Thymus (tissue), 11 donors: ENCODE measurements around the gene P3H2. TPM values are rescaled to one million over a fixed set of nuclear protein-coding genes. Genes with fewer than 3 reads are reported as not detected.
A peak's percentile ranks its signal among the peaks of the same experiment; 100 is the strongest.
"Not testable (repeated sequence)": the region's sequence is repeated elsewhere in the genome, so short reads cannot be mapped to it uniquely, and the experiment has no call there.

Source experiments
- DNase-seq, 9 donors: peaks; one replicate each; pipeline ENCODE4 v3.0.0-alpha.2; 2013; ENCODE audit warnings: low spot score in 9 of 9, low read depth in 6 of 9, missing footprints in 1 of 9
- H3K27ac ChIP-seq, 2 donors: one replicate each; pipeline ENCODE4 v1.5.1; 2013; ENCODE audit warnings: control low read depth in 1 of 2, low read depth in 1 of 2, low read length in 1 of 2, mild to moderate bottlenecking in 1 of 2, moderate library complexity in 1 of 2
- H3K27me3 ChIP-seq, 2 donors: one replicate each; pipeline ENCODE4 v1.5.1; 2013; ENCODE audit warnings: low read length in 1 of 2; ENCODE audit not compliant: control insufficient read depth in 2 of 2, insufficient read depth in 1 of 2
- H3K36me3 ChIP-seq, 2 donors: one replicate each; pipeline ENCODE4 v1.5.1; 2013; ENCODE audit warnings: low read length in 1 of 2, mild to moderate bottlenecking in 1 of 2, moderate library complexity in 1 of 2; ENCODE audit not compliant: control insufficient read depth in 2 of 2, insufficient read depth in 2 of 2
- H3K4me1 ChIP-seq, 2 donors: one replicate each; pipeline ENCODE4 v1.5.1; 2013; ENCODE audit warnings: low read length in 2 of 2; ENCODE audit not compliant: control insufficient read depth in 2 of 2, insufficient read depth in 2 of 2
- H3K4me3 ChIP-seq, 2 donors: one replicate each; pipeline ENCODE4 v1.5.1; 2013; ENCODE audit warnings: low read length in 2 of 2, control low read depth in 1 of 2, mild to moderate bottlenecking in 1 of 2
- H3K9me3 ChIP-seq, 2 donors: one replicate each; pipeline ENCODE4 v1.5.1; 2013; ENCODE audit warnings: low read length in 1 of 2, mild to moderate bottlenecking in 1 of 2; ENCODE audit not compliant: control insufficient read depth in 2 of 2, insufficient read depth in 1 of 2
- WGBS: extraction: QIAGEN DNeasy Blood & Tissue Kit; methylation state at CpG from one replicate; pipeline ENCODE4 v1.1.7; 2013; 5-methylcytosine and 5-hydroxymethylcytosine counted together
- polyA plus RNA-seq: library from polyadenylated mRNA; stranded (reverse); fragments of 200-250 nt; gene quantifications from one replicate; pipeline ENCODE4 v1.2.3, GENCODE V29; 2013
- total RNA-seq: library from RNA; stranded (reverse); fragments of 120-200 nt; gene quantifications from one replicate; pipeline ENCODE4 v1.2.4, GENCODE V29; 2013
- donor health status: healthy.

Gene P3H2
- total and polyA plus RNA-seq, 2 donors = 5.9 to 8.0 TPM

GRCh38 chr3:189962466-189962865 is 158.2 kb downstream of the P3H2 start:
- Histone ChIP-seq H3K4me1 (no peaks in the 10 kb centered on the region), H3K9me3 (no peaks in the 10 kb centered on the region), H3K27ac (no peak overlapping the region), H3K36me3 (no peaks in the 10 kb centered on the region), H3K27me3 (no peaks in the 10 kb centered on the region), H3K4me3 (no peak overlapping the region)
- no peak for DNase-seq
- 95% methylated on average over 4 of the region's 4 CpGs for WGBS

GRCh38 chr3:189961522-189962161 is 159.1 kb downstream of the P3H2 start:
- Histone ChIP-seq H3K27ac (no peak overlapping the region), H3K9me3 (no peaks in the 10 kb centered on the region), H3K4me3 (no peak overlapping the region), H3K27me3 (no peaks in the 10 kb centered on the region), H3K4me1 (no peaks in the 10 kb centered on the region), H3K36me3 (no peaks in the 10 kb centered on the region)
- DNase-seq = peak in 8 of 9 donors; percentile 31 to 75 (median 46)
- WGBS = 5% methylated on average over 8 of the region's 8 CpGs

- 75% methylated on average over 10 of the region's 10 CpGs for WGBS
- not testable (repeated sequence) for H3K36me3 ChIP-seq, H3K9me3 ChIP-seq, H3K27me3 ChIP-seq, DNase-seq, H3K4me3 ChIP-seq, H3K4me1 ChIP-seq, H3K27ac ChIP-seq
These were observed 159.6 kb downstream of the P3H2 start for GRCh38 chr3:189961086-189961485.

DNA sequence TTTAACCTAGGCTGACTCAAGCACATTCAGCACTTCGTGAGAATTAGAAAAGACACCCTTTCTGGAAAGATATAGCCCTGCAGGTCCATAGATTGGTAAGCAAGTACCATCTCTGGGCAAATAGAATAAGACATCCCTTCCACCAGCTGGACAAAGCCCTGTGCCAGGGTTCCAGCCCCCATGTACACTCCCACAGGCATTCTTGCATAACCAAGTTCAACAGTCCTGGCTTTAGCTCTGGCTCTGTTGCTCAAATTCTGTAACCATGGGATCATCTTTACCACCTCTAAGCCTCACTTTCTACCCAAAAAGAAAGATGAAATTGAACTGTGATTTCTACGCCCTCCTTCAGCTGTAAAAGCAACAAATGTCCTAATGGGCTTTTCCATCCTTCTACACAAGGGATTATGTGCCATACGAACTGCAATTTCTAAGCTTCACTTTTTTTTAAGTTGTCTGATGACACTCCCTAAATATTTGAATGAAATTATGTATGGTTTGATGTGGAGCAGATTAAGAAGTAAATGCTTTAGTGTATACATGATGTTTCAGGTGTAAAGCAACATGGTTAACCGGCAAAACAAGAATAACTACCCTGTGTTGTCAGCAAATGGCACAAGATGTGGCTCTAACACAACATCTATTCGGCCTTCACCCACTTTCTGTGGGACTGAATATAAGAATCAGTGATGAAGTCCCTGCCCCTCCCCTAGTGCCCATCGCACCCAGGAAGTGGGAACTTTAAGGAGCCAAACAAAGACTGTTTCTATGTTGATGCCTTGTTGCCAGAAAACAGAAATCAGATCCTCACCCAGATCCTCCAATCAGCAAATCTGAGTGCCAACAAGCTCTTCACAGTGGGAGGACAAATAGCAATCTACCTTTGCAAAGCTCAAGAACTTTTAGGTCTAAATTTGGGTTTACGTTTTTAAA is 165.7 kb downstream of the P3H2 start:
- H3K27me3 ChIP-seq = no peaks in the 10 kb centered on the region
- WGBS = 93% methylated on average over 7 of the region's 7 CpGs
- H3K4me1 ChIP-seq = peaks cover 0 to 2% of the 10 kb centered on the region in 2 donors
- no peaks in the 10 kb centered on the region for H3K9me3 ChIP-seq
- no peak for DNase-seq
- no peak overlapping the region for H3K27ac ChIP-seq
- no peaks in the 10 kb centered on the region for H3K36me3 ChIP-seq
- no peak overlapping the region for H3K4me3 ChIP-seq

DNA sequence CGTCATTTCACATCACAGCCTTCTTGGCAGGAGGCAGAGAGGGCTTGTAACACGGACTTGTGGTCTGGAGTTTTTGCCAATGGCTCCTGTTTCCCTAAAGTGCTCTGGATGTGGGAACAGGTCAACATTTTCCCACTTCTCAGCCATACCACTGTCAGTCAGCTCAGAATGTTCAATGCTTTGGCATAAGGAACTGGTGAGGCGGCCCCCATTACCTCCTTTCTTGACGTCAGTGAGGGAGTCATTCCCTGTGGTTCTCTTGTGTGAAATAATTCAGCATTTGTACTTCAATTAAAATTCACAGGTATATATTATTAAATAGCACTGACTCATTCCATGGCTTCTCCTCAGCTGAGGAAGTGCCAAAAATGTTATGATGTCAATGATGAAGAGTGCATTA is 167.1 kb downstream of the P3H2 start:
- no peak overlapping the region for H3K27ac ChIP-seq
- H3K36me3 ChIP-seq = no peaks in the 10 kb centered on the region
- peaks cover 0 to 2% of the 10 kb centered on the region in 2 donors for H3K4me1 ChIP-seq
- no peak overlapping the region for H3K4me3 ChIP-seq
- DNase-seq = no peak
- WGBS = 93% methylated on average over 4 of the region's 4 CpGs
- H3K27me3 ChIP-seq = no peaks in the 10 kb centered on the region
- no peaks in the 10 kb centered on the region for H3K9me3 ChIP-seq

DNA sequence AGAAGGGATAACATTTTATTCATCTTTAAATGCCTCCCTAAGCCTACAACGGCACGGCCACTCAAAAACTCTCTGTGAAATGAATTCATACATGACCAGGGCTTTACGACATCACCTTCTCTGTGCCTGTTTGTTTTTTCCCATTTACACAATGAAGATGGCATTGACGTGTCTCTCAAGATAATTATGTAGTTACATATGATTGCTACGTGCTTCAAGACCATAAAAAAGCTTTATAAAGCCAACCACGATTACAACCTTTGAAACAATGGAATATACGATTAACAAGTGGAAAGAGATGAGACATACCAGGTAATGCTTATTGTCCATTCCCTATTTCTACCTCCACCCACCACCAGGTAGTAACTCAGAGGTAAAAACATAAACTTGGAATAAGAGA is 168.4 kb downstream of the P3H2 start:
- WGBS = 94% methylated on average over 7 of the region's 7 CpGs

GRCh38 chr3:189950258-189950657 is 170.4 kb downstream of the P3H2 start:
- Histone ChIP-seq H3K27ac (no peak overlapping the region), H3K9me3 (no peaks in the 10 kb centered on the region), H3K27me3 (no peaks in the 10 kb centered on the region), H3K4me1 (peaks cover 0 to 2% of the 10 kb centered on the region in 2 donors), H3K4me3 (no peak overlapping the region), H3K36me3 (no peaks in the 10 kb centered on the region)
- no peak for DNase-seq
- 84% methylated on average over 6 of the region's 6 CpGs for WGBS

More for the DNA sequence above, 168.4 kb downstream of the P3H2 start:
- H3K9me3 ChIP-seq = no peaks in the 10 kb centered on the region
- no peak overlapping the region for H3K27ac ChIP-seq
- H3K27me3 ChIP-seq = no peaks in the 10 kb centered on the region
- no peak for DNase-seq
- H3K36me3 ChIP-seq = no peaks in the 10 kb centered on the region
- H3K4me1 ChIP-seq = peaks cover 0 to 2% of the 10 kb centered on the region in 2 donors
- H3K4me3 ChIP-seq = no peak overlapping the region

DNA sequence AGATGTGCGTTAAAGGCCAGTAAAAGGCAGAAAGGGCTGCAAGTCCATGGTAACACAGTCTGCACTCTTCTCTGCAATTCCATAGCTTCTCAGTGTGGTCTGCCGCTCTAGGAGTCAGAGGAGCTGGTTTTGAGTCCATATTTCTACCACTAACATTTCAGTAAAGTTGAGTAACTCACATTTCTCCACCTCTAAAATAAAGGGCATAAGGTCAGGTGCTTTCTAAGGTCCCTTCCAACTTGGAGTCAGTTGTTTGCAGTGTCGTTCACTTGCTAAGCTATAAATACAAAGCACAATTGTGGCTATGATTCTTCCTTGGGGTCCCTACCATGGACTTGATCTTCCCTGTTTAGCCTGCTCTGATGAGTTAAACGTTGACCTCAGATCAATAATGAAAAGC is 171.1 kb downstream of the P3H2 start:
- peaks cover 0 to 2% of the 10 kb centered on the region in 2 donors for H3K4me1 ChIP-seq

GRCh38 chr3:189948724-189949045 is 172.0 kb downstream of the P3H2 start:
- DNase-seq = no peak
- Histone ChIP-seq H3K27ac (no peak overlapping the region), H3K4me1 (peaks cover 0 to 2% of the 10 kb centered on the region in 2 donors)

More for the DNA sequence above, 171.1 kb downstream of the P3H2 start:
- no peak for DNase-seq
- Histone ChIP-seq H3K27me3 (no peaks in the 10 kb centered on the region), H3K9me3 (no peaks in the 10 kb centered on the region), H3K4me3 (no peak overlapping the region), H3K27ac (no peak overlapping the region), H3K36me3 (no peaks in the 10 kb centered on the region)
- 96% methylated on average over 4 of the region's 4 CpGs for WGBS

More at GRCh38 chr3:189948724-189949045, 172.0 kb downstream of the P3H2 start:
- H3K36me3 ChIP-seq = no peaks in the 10 kb centered on the region
- H3K9me3 ChIP-seq = no peaks in the 10 kb centered on the region
- H3K27me3 ChIP-seq = no peaks in the 10 kb centered on the region
- no peak overlapping the region for H3K4me3 ChIP-seq
